H9 (cell line): ENCODE data around the gene TBL3. TPM values are rescaled to one million over a fixed set of nuclear protein-coding genes. Genes with fewer than 3 reads are reported as not detected.

Experiments used
- DNase-seq: peaks from one replicate; pipeline ENCODE4 v3.0.0-alpha.2; 2017
- H2AFZ ChIP-seq: one replicate; pipeline ENCODE4 v1.6.1; 2013; ENCODE audit warnings: mild to moderate bottlenecking, low read length, control low read depth, moderate library complexity
- H2AK5ac ChIP-seq: 2 replicates; pipeline ENCODE4 v1.6.1; 2013; ENCODE audit warnings: low read length, control low read depth, mixed read lengths; ENCODE audit not compliant: insufficient read length
- H2BK120ac ChIP-seq: one replicate; pipeline ENCODE4 v1.6.1; 2013; ENCODE audit warnings: low read depth, mild to moderate bottlenecking, low read length, control low read depth, inconsistent platforms; ENCODE audit not compliant: poor library complexity, severe bottlenecking
- H2BK12ac ChIP-seq: 2 replicates; pipeline ENCODE4 v1.6.1; 2013; ENCODE audit warnings: low read length, control low read depth, mixed read lengths, low read depth; ENCODE audit not compliant: insufficient read length
- H2BK15ac ChIP-seq: 2 replicates; pipeline ENCODE4 v1.6.1; 2013; ENCODE audit warnings: low read depth, low read length, control low read depth
- H2BK20ac ChIP-seq: one replicate; pipeline ENCODE4 v1.6.1; 2013; ENCODE audit warnings: low read depth, mild to moderate bottlenecking, low read length, control low read depth, inconsistent platforms; ENCODE audit not compliant: poor library complexity, severe bottlenecking
- H2BK5ac ChIP-seq: 2 replicates; pipeline ENCODE4 v1.6.1; 2013; ENCODE audit warnings: low read length, control low read depth, mixed read lengths; ENCODE audit not compliant: insufficient read length
- H3K14ac ChIP-seq: 2 replicates; pipeline ENCODE4 v1.6.1; 2013; ENCODE audit warnings: low read length, control low read depth; ENCODE audit not compliant: insufficient read depth
- H3K18ac ChIP-seq: 2 replicates; pipeline ENCODE4 v1.6.1; 2013; ENCODE audit warnings: low read depth, mild to moderate bottlenecking, mixed read lengths, low read length, control low read depth; ENCODE audit not compliant: insufficient read length
- H3K23ac ChIP-seq: 2 replicates; pipeline ENCODE4 v1.6.1; 2013; ENCODE audit warnings: low read length, control low read depth, mixed read lengths, low read depth; ENCODE audit not compliant: insufficient read length
- H3K23me2 ChIP-seq: 2 replicates; pipeline ENCODE4 v1.6.1; 2013; ENCODE audit warnings: low read depth, mild to moderate bottlenecking, mixed read lengths, low read length, control low read depth; ENCODE audit not compliant: insufficient read length, poor library complexity, severe bottlenecking
- H3K27ac ChIP-seq: 2 replicates; pipeline ENCODE4 v1.5.1; 2013; ENCODE audit warnings: low read length, control low read depth, mixed read lengths, low read depth; ENCODE audit not compliant: insufficient read length
- H3K27me3 ChIP-seq: 2 replicates; pipeline ENCODE4 v1.6.1; 2013; ENCODE audit warnings: low read length, control low read depth, inconsistent platforms; ENCODE audit not compliant: insufficient read depth
- H3K4ac ChIP-seq: 2 replicates; pipeline ENCODE4 v1.6.1; 2013; ENCODE audit warnings: low read depth, mild to moderate bottlenecking, control low read depth, inconsistent platforms, low read length, moderate library complexity
- H3K4me1 ChIP-seq: 2 replicates; pipeline ENCODE4 v1.6.1; 2013; ENCODE audit warnings: low read length, control low read depth, inconsistent platforms; ENCODE audit not compliant: insufficient read depth
- H3K4me2 ChIP-seq: 2 replicates; pipeline ENCODE4 v1.6.1; 2013; ENCODE audit warnings: low read length, control low read depth, mixed read lengths; ENCODE audit not compliant: insufficient read length, insufficient read depth
- H3K56ac ChIP-seq: 2 replicates; pipeline ENCODE4 v1.6.1; 2013; ENCODE audit warnings: low read depth, mild to moderate bottlenecking, mixed read lengths, low read length, control low read depth; ENCODE audit not compliant: insufficient read length
- H3K79me1 ChIP-seq: 2 replicates; pipeline ENCODE4 v1.6.1; 2013; ENCODE audit warnings: low read depth, mild to moderate bottlenecking, moderate library complexity, low read length, control low read depth, inconsistent platforms; ENCODE audit not compliant: insufficient read depth, poor library complexity, severe bottlenecking
- H3K79me2 ChIP-seq: 2 replicates; pipeline ENCODE4 v1.6.1; 2013; ENCODE audit warnings: low read length, control low read depth, inconsistent platforms; ENCODE audit not compliant: insufficient read depth
- H3K9ac ChIP-seq: 2 replicates; pipeline ENCODE4 v1.6.1; 2013; ENCODE audit warnings: low read length, control low read depth, mixed read lengths; ENCODE audit not compliant: insufficient read length; ENCODE audit errors: extremely low read depth
- H3K9me3 ChIP-seq: one replicate; pipeline ENCODE4 v1.6.1; 2013; ENCODE audit warnings: low read depth, low read length, inconsistent platforms; ENCODE audit not compliant: control insufficient read depth
- H3T11ph ChIP-seq: one replicate; pipeline ENCODE4 v1.6.1; 2013; ENCODE audit warnings: mild to moderate bottlenecking, low read length, control low read depth, inconsistent platforms
- H4K20me1 ChIP-seq: one replicate; pipeline ENCODE4 v1.6.1; 2013; ENCODE audit not compliant: control insufficient read depth, insufficient read length, insufficient read depth
- H4K5ac ChIP-seq: 2 replicates; pipeline ENCODE4 v1.6.1; 2013; ENCODE audit warnings: low read depth, mild to moderate bottlenecking, mixed read lengths, low read length, control low read depth; ENCODE audit not compliant: insufficient read length
- H4K8ac ChIP-seq: replicated peaks from 2 replicates; pipeline ENCODE4 v1.6.1; 2013; ENCODE audit warnings: low read length, control low read depth, mixed read lengths, low read depth; ENCODE audit not compliant: insufficient read length
- H4K91ac ChIP-seq: 2 replicates; pipeline ENCODE4 v1.6.1; 2013; ENCODE audit warnings: low read depth, mild to moderate bottlenecking, moderate library complexity, mixed read lengths, low read length, control low read depth; ENCODE audit not compliant: insufficient read length
- H3K27ac Mint-ChIP-seq, 3 experiments: 2 replicates in 2 of 3; 3 replicates in 1 of 3; pipeline ENCODE4 v1.8.0; 2020 to 2021; ENCODE audit warnings: mixed read lengths in 3 of 3, mild to moderate bottlenecking in 1 of 3, moderate library complexity in 1 of 3
- H3K27me3 Mint-ChIP-seq: 2 replicates; pipeline ENCODE4 v1.8.0; 2021; ENCODE audit warnings: low read depth, mild to moderate bottlenecking, moderate library complexity, mixed read lengths
- H3K36me3 Mint-ChIP-seq, 3 experiments: 2 replicates in 2 of 3; 3 replicates in 1 of 3; pipeline ENCODE4 v1.8.0; 2020 to 2021; ENCODE audit warnings: low read depth in 3 of 3, mixed read lengths in 3 of 3; ENCODE audit not compliant: insufficient read depth in 1 of 3
- H3K4me1 Mint-ChIP-seq, 2 experiments: 2 replicates each; pipeline ENCODE4 v1.8.0; 2020; ENCODE audit warnings: mixed read lengths in 2 of 2
- H3K4me3 Mint-ChIP-seq, 2 experiments: 2 replicates in 1 of 2; 3 replicates in 1 of 2; pipeline ENCODE4 v1.8.0; 2020 to 2021; ENCODE audit warnings: mild to moderate bottlenecking in 2 of 2, mixed read lengths in 2 of 2, moderate library complexity in 1 of 2
- H3K9me3 Mint-ChIP-seq, 2 experiments: 2 replicates in 1 of 2; 3 replicates in 1 of 2; pipeline ENCODE4 v1.8.0; 2020; ENCODE audit warnings: mild to moderate bottlenecking in 2 of 2, mixed read lengths in 2 of 2, moderate library complexity in 1 of 2
- WGBS: extraction: QIAGEN DNeasy Blood & Tissue Kit; methylation state at CpG from one replicate; pipeline ENCODE4 v1.1.7; 2013; ENCODE audit warnings: missing lambda C conversion rate, low lambda C conversion rate, mixed read lengths; ENCODE audit not compliant: insufficient read length; ENCODE audit errors: extremely low coverage; 5-methylcytosine and 5-hydroxymethylcytosine counted together
- total RNA-seq: library from RNA; stranded (reverse); gene quantifications from 2 replicates; pipeline ENCODE4 v1.2.1, GENCODE V29; 2021
- TF ChIP-seq, protein P1 (sequence below): fragments of 200-600 bp; sonication (generic); conservative IDR thresholded peaks from 3 replicates; pipeline ENCODE4 v1.8.0; 2021; ENCODE audit warnings: antibody characterized with exemption, mild to moderate bottlenecking

Gene TBL3
- total RNA-seq, 1 experiment from 2014 or later: 54.0 TPM

GRCh38 chr16:1942810-1943726, 28.8 kb upstream of the TBL3 start, which contains the start of gene MSRB1:
TSS of gene MSRB1 (minus strand) at chr16:1943199. CDS start at chr16:1943156, 43 bp downstream.
- Histone ChIP-seq H2AFZ (no peak within 1 kb of the TSS), H4K20me1 (no peaks in the 10 kb centered on the region), H3K27me3 (no peaks in the 10 kb centered on the region), H3K79me1 (no peaks in the 10 kb centered on the region), H3K27ac (no peak within 1 kb of the TSS), H3T11ph (no peak within 1 kb of the TSS), H3K4me2 (peak within 1 kb of the TSS; percentile 70), H3K18ac (peak within 1 kb of the TSS; percentile 81), H4K8ac (no peak within 1 kb of the TSS), H3K9ac (peak within 1 kb of the TSS; percentile 50), H3K4me1 (peaks cover 4% of the 10 kb centered on the region; the same call in 1 of the 2 replicates), H2BK12ac (no peak within 1 kb of the TSS), H3K23me2 (peaks cover 7% of the 10 kb centered on the region), H2BK120ac (no peak within 1 kb of the TSS), H2BK15ac (no peak within 1 kb of the TSS), H3K56ac (no peak within 1 kb of the TSS), H2AK5ac (no peak within 1 kb of the TSS), H2BK20ac (no peak within 1 kb of the TSS), H3K9me3 (no peaks in the 10 kb centered on the region), H3K4ac (no peak within 1 kb of the TSS; the same call in 1 of the 2 replicates), H3K14ac (peak within 1 kb of the TSS; percentile 42), H3K79me2 (no peaks in the 10 kb centered on the region), H3K23ac (no peak within 1 kb of the TSS), H4K5ac (no peak within 1 kb of the TSS), H2BK5ac (no peak within 1 kb of the TSS), H4K91ac (no peak within 1 kb of the TSS)
- peak; percentile 100 for DNase-seq
- H3K9me3 Mint-ChIP-seq: no peaks in the 10 kb centered on the region
- TF ChIP-seq, protein P1, sequence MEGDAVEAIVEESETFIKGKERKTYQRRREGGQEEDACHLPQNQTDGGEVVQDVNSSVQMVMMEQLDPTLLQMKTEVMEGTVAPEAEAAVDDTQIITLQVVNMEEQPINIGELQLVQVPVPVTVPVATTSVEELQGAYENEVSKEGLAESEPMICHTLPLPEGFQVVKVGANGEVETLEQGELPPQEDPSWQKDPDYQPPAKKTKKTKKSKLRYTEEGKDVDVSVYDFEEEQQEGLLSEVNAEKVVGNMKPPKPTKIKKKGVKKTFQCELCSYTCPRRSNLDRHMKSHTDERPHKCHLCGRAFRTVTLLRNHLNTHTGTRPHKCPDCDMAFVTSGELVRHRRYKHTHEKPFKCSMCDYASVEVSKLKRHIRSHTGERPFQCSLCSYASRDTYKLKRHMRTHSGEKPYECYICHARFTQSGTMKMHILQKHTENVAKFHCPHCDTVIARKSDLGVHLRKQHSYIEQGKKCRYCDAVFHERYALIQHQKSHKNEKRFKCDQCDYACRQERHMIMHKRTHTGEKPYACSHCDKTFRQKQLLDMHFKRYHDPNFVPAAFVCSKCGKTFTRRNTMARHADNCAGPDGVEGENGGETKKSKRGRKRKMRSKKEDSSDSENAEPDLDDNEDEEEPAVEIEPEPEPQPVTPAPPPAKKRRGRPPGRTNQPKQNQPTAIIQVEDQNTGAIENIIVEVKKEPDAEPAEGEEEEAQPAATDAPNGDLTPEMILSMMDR: peak; percentile 10; the same call in 1 of the 3 replicates
- WGBS: no CpG with 5 or more reads among the region's 77 CpGs
- peak within 1 kb of the TSS in 2 of 3 experiments; percentile 85 to 88; a peak in 1 of 7 replicates for H3K27ac Mint-ChIP-seq
- no peaks in the 10 kb centered on the region; the same call in 1 of the 2 replicates for H3K27me3 Mint-ChIP-seq
- H3K36me3 Mint-ChIP-seq: peaks cover 8 to 19% (median 14%) of the 10 kb centered on the region in 3 experiments; a peak in 6 of 7 replicates
- peak within 1 kb of the TSS; percentile 88 to 93 for H3K4me3 Mint-ChIP-seq
- peaks cover 15 to 23% of the 10 kb centered on the region in 2 experiments for H3K4me1 Mint-ChIP-seq
